Measurements from ENCODE around the gene MEIS3.

- TF ChIP-seq ZNF560 (tag by site-specific recombination; IDR thresholded peaks at IDR 0.05; ENCODE audit: borderline replicate concordance): no peak
- no peak for TF ChIP-seq ZBTB44 (tag by site-specific recombination; IDR thresholded peaks at IDR 0.05)
- no peak for TF ChIP-seq CTCF (tag by site-specific recombination; IDR thresholded peaks at IDR 0.05)
- TF ChIP-seq ZNF785 (tag by site-specific recombination; IDR thresholded peaks at IDR 0.05): no peak
- TF ChIP-seq MYNN (tag by site-specific recombination; IDR thresholded peaks at IDR 0.05; ENCODE audit: borderline replicate concordance): no peak
- no peak for TF ChIP-seq ZNF221 (tag by site-specific recombination; IDR thresholded peaks at IDR 0.05; ENCODE audit: borderline replicate concordance)
These were observed 16.8 kb downstream of the MEIS3 start for GRCh38 chr19:47402504-47402903.

Measured in HEK293 (cell line).